Measurements from ENCODE around the gene CAVIN4.

- TF ChIP-seq CTCF (conservative IDR thresholded peaks at IDR 0.05; ENCODE audit: low read depth in 2 of 2) (no peak), ZNF331 (CRISPR knock-in tag; IDR thresholded peaks at IDR 0.05; ENCODE audit: low read depth) (no peak), POLR2AphosphoS5 (IDR thresholded peaks at IDR 0.05; ENCODE audit: low read depth) (no peak), EZH2phosphoT487 (IDR thresholded peaks at IDR 0.05; ENCODE audit: unreplicated experiment) (no peak), JUNB (IDR thresholded peaks at IDR 0.05; ENCODE audit: unreplicated experiment) (no peak), CREB1 (CRISPR knock-in tag; IDR thresholded peaks at IDR 0.05; ENCODE audit: low read depth) (no peak), EZH2 (IDR thresholded peaks at IDR 0.05; ENCODE audit: low read depth, unreplicated experiment) (no peak), REST (IDR thresholded peaks at IDR 0.05; ENCODE audit: unreplicated experiment) (no peak)
Measured at GRCh38 chr9:100587375-100587774, 9.5 kb downstream of the CAVIN4 start.
